SK-N-SH (cell line): Measurements from ENCODE around the gene PXT1.

Experiments used
- EZH2phosphoT487 ChIP-seq: fragments of 200-600 bp; sonication (generic); IDR thresholded peaks from 2 replicates; pipeline ENCODE4 v1.6.1; 2017; ENCODE audit warnings: low read depth, mixed run types, mild to moderate bottlenecking, antibody characterized with exemption, moderate library complexity, borderline replicate concordance
- FOXM1 ChIP-seq: IDR thresholded peaks from 2 replicates; pipeline ENCODE4 v1.4.0; 2012; ENCODE audit warnings: low read depth, mild to moderate bottlenecking
- NFIC ChIP-seq: IDR thresholded peaks from 2 replicates; pipeline ENCODE4 v1.4.0; 2012; ENCODE audit warnings: borderline replicate concordance
- RAD21 ChIP-seq: IDR thresholded peaks from 2 replicates; pipeline ENCODE4 v1.6.1; 2012; ENCODE audit warnings: mild to moderate bottlenecking, low read length
- RXRA ChIP-seq: IDR thresholded peaks from 2 replicates; pipeline ENCODE4 v1.4.0; 2012; ENCODE audit warnings: low read depth, mild to moderate bottlenecking, borderline replicate concordance
- TF ChIP-seq, protein P1 (sequence below): IDR thresholded peaks from 2 replicates; pipeline ENCODE4 v1.4.0; 2012; ENCODE audit warnings: low read depth
- TF ChIP-seq, protein P2 (sequence below): fragments of 200-600 bp; sonication (generic); IDR thresholded peaks from 2 replicates; pipeline ENCODE4 v1.6.1; 2017; ENCODE audit warnings: antibody characterized with exemption, mild to moderate bottlenecking, moderate library complexity

DNA sequence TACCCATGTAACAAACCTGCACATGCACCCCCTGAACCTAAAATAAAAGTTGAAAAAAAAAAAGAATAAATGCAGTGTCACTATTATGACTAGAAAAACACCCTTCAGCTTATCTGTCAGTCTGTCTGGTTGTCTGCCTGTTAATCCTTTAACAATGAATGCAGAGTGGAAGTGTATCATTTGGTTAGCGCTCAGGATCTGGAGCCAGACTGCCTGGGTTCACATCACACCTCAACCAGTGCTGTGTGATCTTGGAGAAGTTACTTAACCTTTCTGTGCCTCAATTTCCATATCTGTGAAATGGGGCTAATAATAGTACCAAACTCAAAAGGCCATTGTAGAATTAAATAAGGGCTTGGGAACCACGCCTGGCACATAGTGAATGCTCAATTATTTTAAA is 72.0 kb downstream of the PXT1 start:
- TF ChIP-seq RAD21 (no peak), FOXM1 (no peak), NFIC (no peak), EZH2phosphoT487 (no peak), RXRA (no peak)
- TF ChIP-seq, protein P1, sequence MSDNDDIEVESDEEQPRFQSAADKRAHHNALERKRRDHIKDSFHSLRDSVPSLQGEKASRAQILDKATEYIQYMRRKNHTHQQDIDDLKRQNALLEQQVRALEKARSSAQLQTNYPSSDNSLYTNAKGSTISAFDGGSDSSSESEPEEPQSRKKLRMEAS = no peak
- TF ChIP-seq, protein P2, sequence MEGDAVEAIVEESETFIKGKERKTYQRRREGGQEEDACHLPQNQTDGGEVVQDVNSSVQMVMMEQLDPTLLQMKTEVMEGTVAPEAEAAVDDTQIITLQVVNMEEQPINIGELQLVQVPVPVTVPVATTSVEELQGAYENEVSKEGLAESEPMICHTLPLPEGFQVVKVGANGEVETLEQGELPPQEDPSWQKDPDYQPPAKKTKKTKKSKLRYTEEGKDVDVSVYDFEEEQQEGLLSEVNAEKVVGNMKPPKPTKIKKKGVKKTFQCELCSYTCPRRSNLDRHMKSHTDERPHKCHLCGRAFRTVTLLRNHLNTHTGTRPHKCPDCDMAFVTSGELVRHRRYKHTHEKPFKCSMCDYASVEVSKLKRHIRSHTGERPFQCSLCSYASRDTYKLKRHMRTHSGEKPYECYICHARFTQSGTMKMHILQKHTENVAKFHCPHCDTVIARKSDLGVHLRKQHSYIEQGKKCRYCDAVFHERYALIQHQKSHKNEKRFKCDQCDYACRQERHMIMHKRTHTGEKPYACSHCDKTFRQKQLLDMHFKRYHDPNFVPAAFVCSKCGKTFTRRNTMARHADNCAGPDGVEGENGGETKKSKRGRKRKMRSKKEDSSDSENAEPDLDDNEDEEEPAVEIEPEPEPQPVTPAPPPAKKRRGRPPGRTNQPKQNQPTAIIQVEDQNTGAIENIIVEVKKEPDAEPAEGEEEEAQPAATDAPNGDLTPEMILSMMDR = no peak
